ENCODE results near the gene EEF1AKMT4. TPM values are rescaled to one million over a fixed set of nuclear protein-coding genes. Genes with fewer than 3 reads are reported as not detected.

The EEF1AKMT4 gene
- total RNA-seq, 1 experiment from 2014 or later = 7.8 TPM

DNA sequence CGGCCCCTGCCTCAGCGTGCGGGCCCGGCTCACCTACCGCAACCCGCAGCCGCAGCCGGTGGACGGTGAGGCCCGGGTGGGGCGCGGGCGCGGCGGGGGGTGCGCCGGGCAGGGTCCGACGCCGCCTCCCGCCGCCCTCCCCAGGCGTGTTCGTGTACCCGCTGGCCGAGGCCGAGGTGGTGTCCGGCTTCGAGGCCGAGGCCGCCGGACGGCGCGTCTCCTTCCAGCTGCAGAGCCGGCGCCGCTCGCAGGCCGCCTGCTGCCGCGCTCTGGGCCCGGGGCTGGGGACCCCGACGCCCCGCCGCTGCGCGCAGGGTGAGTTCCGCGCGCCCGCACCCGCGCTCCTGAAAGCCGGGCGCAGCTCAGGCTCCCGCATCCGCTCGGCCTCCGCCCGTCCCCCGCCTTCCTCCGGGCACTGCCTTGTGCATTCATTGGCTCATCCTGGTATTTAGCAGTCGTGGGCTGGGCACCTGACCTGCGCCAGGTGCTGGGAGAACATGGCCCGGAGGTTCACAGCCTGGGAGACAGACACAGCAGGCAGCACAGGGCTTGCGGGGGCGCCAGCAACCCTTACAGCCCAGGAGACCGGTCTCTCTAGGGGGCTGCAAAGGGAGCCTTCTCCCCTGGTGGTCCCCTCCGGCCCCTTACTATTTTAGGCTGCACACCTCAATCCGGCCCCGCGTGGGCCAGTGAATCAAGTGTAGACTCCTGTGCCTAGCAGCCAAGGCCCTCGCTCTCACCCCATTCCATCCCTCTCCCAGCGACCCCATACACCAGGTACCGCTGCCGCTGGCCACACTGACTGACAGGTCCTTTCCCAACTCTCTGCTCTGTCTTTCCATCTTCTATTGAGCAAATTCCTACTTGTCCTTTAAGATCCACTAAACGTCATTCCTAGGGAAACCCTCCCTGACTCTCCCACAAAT, 18.6 kb upstream of the EEF1AKMT4 start:
- Histone ChIP-seq H3K36me3 (ENCODE audit: insufficient read depth, low read length, poor library complexity, severe bottlenecking) (no peaks in the 10 kb centered on the region), H3K27me3 (replicated peaks; ENCODE audit: insufficient read depth, low read depth, low read length, poor library complexity) (peaks cover 58% of the 10 kb centered on the region), H3K4me1 (ENCODE audit: insufficient read depth, low read length, poor library complexity, severe bottlenecking) (peaks cover 5% of the 10 kb centered on the region), H3K9me3 (ENCODE audit: low read depth, low read length, poor library complexity, severe bottlenecking) (no peaks in the 10 kb centered on the region), H3K27ac (ENCODE audit: low read depth, low read length, poor library complexity, severe bottlenecking) (no peak overlapping the region), H3K4me3 (ENCODE audit: low read depth, low read length, poor library complexity, severe bottlenecking) (peak overlapping the region; percentile 47)
- TF ChIP-seq EZH2 (IDR thresholded peaks at IDR 0.05; ENCODE audit: borderline replicate concordance, low read depth, low read length, poor library complexity, severe bottlenecking) = peak; percentile 90
- TF ChIP-seq, protein P1, sequence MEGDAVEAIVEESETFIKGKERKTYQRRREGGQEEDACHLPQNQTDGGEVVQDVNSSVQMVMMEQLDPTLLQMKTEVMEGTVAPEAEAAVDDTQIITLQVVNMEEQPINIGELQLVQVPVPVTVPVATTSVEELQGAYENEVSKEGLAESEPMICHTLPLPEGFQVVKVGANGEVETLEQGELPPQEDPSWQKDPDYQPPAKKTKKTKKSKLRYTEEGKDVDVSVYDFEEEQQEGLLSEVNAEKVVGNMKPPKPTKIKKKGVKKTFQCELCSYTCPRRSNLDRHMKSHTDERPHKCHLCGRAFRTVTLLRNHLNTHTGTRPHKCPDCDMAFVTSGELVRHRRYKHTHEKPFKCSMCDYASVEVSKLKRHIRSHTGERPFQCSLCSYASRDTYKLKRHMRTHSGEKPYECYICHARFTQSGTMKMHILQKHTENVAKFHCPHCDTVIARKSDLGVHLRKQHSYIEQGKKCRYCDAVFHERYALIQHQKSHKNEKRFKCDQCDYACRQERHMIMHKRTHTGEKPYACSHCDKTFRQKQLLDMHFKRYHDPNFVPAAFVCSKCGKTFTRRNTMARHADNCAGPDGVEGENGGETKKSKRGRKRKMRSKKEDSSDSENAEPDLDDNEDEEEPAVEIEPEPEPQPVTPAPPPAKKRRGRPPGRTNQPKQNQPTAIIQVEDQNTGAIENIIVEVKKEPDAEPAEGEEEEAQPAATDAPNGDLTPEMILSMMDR (conservative IDR thresholded peaks at IDR 0.05; ENCODE audit: low read depth, low read length) = no peak
- DNase-seq (ENCODE audit: low spot score) = no peak
- no TSS peak for BruUV-seq (replicated peaks)
- ChIA-PET CTCF (no interaction called here), POLR2A (ENCODE audit: low non-redundant PET) (no interaction called here)
- intact Hi-C loops (cut with micrococcal nuclease; ENCODE audit: unreplicated experiment) = no loop called here

DNA sequence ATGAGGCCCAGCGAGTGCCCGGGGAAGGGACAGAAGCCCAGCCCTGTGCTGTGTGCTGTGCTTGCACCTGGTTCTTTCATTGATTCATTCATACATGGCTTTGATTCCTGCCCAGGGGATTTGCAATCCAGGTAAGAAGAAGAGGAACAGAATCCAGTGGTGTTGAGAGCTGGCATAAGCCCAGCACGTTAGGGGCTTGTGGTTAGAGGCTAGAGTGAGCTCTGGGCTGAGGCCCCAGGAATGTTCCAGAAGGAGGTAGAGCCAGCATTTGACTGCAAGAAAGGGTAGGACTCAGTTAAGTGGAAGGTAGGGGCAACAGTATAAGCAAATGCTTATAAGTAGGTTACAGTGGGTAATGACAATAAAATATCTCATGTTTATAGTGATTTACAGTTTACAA, 17.8 kb upstream of the EEF1AKMT4 start:
- intact Hi-C loops (cut with micrococcal nuclease; ENCODE audit: unreplicated experiment) = no loop called here
- POLR2A ChIA-PET (ENCODE audit: low non-redundant PET) = no interaction called here
- peaks cover 51% of the 10 kb centered on the region for H3K27me3 ChIP-seq (replicated peaks; ENCODE audit: insufficient read depth, low read depth, low read length, poor library complexity)
- no TSS peak for BruUV-seq (replicated peaks)
- CTCF ChIA-PET = no interaction called here
- no peak for TF ChIP-seq EZH2 (IDR thresholded peaks at IDR 0.05; ENCODE audit: borderline replicate concordance, low read depth, low read length, poor library complexity, severe bottlenecking)
- TF ChIP-seq, protein P1 (conservative IDR thresholded peaks at IDR 0.05; ENCODE audit: low read depth, low read length) = no peak
- peaks cover 5% of the 10 kb centered on the region for H3K4me1 ChIP-seq (ENCODE audit: insufficient read depth, low read length, poor library complexity, severe bottlenecking)
- H3K27ac ChIP-seq (ENCODE audit: low read depth, low read length, poor library complexity, severe bottlenecking) = no peak overlapping the region
- H3K4me3 ChIP-seq (ENCODE audit: low read depth, low read length, poor library complexity, severe bottlenecking) = no peak overlapping the region
- no peak for DNase-seq (ENCODE audit: low spot score)
- no peaks in the 10 kb centered on the region for H3K9me3 ChIP-seq (ENCODE audit: low read depth, low read length, poor library complexity, severe bottlenecking)
- H3K36me3 ChIP-seq (ENCODE audit: insufficient read depth, low read length, poor library complexity, severe bottlenecking) = no peaks in the 10 kb centered on the region

DNA sequence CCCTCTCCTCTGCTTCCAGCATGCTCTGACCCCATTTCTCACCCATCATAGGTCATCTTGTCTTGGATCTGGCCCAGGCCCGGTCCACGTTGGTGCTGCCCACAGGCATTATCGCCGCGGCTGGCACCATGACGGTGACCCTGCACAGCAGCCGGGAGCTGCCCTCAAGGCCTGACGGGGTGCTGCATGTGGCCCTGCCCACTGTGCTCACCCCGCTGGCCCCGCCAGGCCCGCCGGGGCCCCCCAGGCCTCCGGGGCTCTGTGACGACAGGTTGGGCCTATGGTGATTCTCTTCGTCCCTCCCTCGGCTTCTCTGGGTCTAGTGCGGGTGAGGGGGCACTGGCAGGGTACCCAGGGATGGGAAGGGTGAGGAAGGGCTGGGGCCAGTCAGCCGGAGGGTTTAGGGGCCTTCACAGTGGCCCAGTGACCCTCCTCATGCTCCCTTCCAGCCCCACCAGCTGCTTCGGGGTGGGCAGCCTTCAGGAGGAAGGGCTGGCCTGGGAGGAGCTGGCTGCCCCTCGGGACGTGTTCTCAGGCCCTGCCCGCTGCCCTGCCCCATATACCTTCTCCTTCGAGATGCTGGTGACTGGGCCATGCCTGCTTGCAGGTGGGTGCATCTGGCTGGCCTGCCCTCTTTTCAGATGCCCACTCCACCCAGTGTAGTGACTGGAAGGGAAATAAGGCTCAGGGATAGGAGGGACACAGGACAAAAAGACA, 16.2 kb upstream of the EEF1AKMT4 start:
- ChIA-PET POLR2A (ENCODE audit: low non-redundant PET) (no interaction called here), CTCF (no interaction called here)
- peaks cover 5% of the 10 kb centered on the region for H3K4me1 ChIP-seq (ENCODE audit: insufficient read depth, low read length, poor library complexity, severe bottlenecking)
- H3K27ac ChIP-seq (ENCODE audit: low read depth, low read length, poor library complexity, severe bottlenecking) = no peak overlapping the region
- H3K9me3 ChIP-seq (ENCODE audit: low read depth, low read length, poor library complexity, severe bottlenecking) = no peaks in the 10 kb centered on the region
- H3K27me3 ChIP-seq (replicated peaks; ENCODE audit: insufficient read depth, low read depth, low read length, poor library complexity) = peaks cover 44% of the 10 kb centered on the region
- TF ChIP-seq EZH2 (IDR thresholded peaks at IDR 0.05; ENCODE audit: borderline replicate concordance, low read depth, low read length, poor library complexity, severe bottlenecking) = no peak
- TF ChIP-seq, protein P1 (conservative IDR thresholded peaks at IDR 0.05; ENCODE audit: low read depth, low read length) = no peak
- DNase-seq (ENCODE audit: low spot score) = no peak
- H3K4me3 ChIP-seq (ENCODE audit: low read depth, low read length, poor library complexity, severe bottlenecking) = no peak overlapping the region
- BruUV-seq (replicated peaks) = no TSS peak
- intact Hi-C loops (cut with micrococcal nuclease; ENCODE audit: unreplicated experiment) = no loop called here
- H3K36me3 ChIP-seq (ENCODE audit: insufficient read depth, low read length, poor library complexity, severe bottlenecking) = no peaks in the 10 kb centered on the region
